Measurements from ENCODE around the gene LRRC46. TPM values are rescaled to one million over a fixed set of nuclear protein-coding genes. Genes with fewer than 3 reads are reported as not detected.

The LRRC46 gene
- total and polyA plus RNA-seq, 10 of the 15 experiments (the other 5 are each of a cell fraction or from before 2014, with no cell fraction given), result 0.15 to 1.8 (median 0.38) TPM; not detected in 1

- Histone ChIP-seq H3K27ac (ENCODE audit: control insufficient read depth, insufficient read depth) (no peak overlapping the region), H3K4me3 (no peak overlapping the region), H3K4me1 (ENCODE audit: control insufficient read depth, insufficient read depth, low read length) (peaks cover 12% of the 10 kb centered on the region), H3K4me2 (ENCODE audit: control insufficient read depth, insufficient read depth) (no peak overlapping the region), H3K9me3 (replicated peaks; ENCODE audit: control insufficient read depth, insufficient read depth, low read length) (no peaks in the 10 kb centered on the region), H3K36me3 (ENCODE audit: control insufficient read depth in 2 of 2, insufficient read depth in 2 of 2, low read length in 1 of 2) (no peaks in the 10 kb centered on the region), H3K27me3 (replicated peaks in 1 of 2; ENCODE audit: control insufficient read depth in 2 of 2, insufficient read depth in 2 of 2, low read length in 1 of 2) (peaks cover 19 to 28% of the 10 kb centered on the region in 2 experiments), H3K9ac (ENCODE audit: control insufficient read depth, insufficient read depth, low read length) (no peak overlapping the region), H2AFZ (ENCODE audit: control insufficient read depth, low read depth, low read length) (no peak overlapping the region), H3K79me2 (ENCODE audit: control insufficient read depth, insufficient read depth, low read length) (no peaks in the 10 kb centered on the region), H4K20me1 (ENCODE audit: control insufficient read depth, insufficient read depth) (no peaks in the 10 kb centered on the region)
- BruUV-seq (replicated peaks), result no TSS peak
- in situ Hi-C loops (cut with MboI), result loop anchor here (10.0 kb wide), 1 partner anchor 777 kb away; the partner anchor contains the start of gene HOXB9
- ATAC-seq (no peak), DNase-seq (ENCODE audit: low read depth, low spot score) (no peak), FAIRE-seq (no peak)
- peak; percentile 15; the same call in 1 of the 2 replicates for TF ChIP-seq RAD21 (IDR thresholded peaks at IDR 0.05; ENCODE audit: insufficient read depth, low read depth, low read length)
- TF ChIP-seq KDM1A (IDR thresholded peaks at IDR 0.05; ENCODE audit: borderline replicate concordance), result no peak
- no peak for TF ChIP-seq MYC (IDR thresholded peaks at IDR 0.05; ENCODE audit: insufficient read depth, insufficient read length, insufficient replicate concordance, low read length, severe bottlenecking)
- TF ChIP-seq CTCF (IDR thresholded peaks at IDR 0.05 in 2 of 3, conservative IDR thresholded peaks at IDR 0.05 in 1 of 3; ENCODE audit: control insufficient read depth in 2 of 3, extremely low read depth in 1 of 3, insufficient read depth in 1 of 3, low read depth in 3 of 3, low read length in 3 of 3), result peak in 2 of 3 experiments; percentile 26 to 28; a peak in 2 of 6 replicates
- TF ChIP-seq RELA (IDR thresholded peaks at IDR 0.05; ENCODE audit: borderline replicate concordance, partially characterized antibody), result no peak
- no peak for TF ChIP-seq WRNIP1 (IDR thresholded peaks at IDR 0.05; ENCODE audit: borderline replicate concordance, low read depth, low read length)
- intact Hi-C loops (cut with micrococcal nuclease; ENCODE audit: unreplicated experiment), result no loop called here
- POLR2A ChIA-PET, result no interaction called here
- 22% methylated on average over 59 of the region's 71 CpGs for WGBS (ENCODE audit: insufficient coverage, insufficient replicate concordance, low lambda C conversion rate, missing lambda C conversion rate)
- RAD21 ChIA-PET (ENCODE audit: unreplicated experiment), result interaction anchor here (1.0 to 2.4 kb wide), 3 partner anchors 42 to 48 kb away, joined by 3 to 6 read pairs (median 3); no protein-coding TSS in a partner anchor
- CTCF ChIA-PET, result interaction anchor here (0.7 to 12.4 kb wide), 8 partner anchors 12 to 170 kb away, joined by 3 to 502 read pairs (median 4); partner anchors contain the start of genes CDK5RAP3 and SP2
- SMC1A ChIA-PET (ENCODE audit: uncharacterized antibody, unreplicated experiment), result interaction anchor here (0.7 to 13.1 kb wide), 4 partner anchors 41 to 123 kb away, joined by 3 to 231 read pairs (median 3); partner anchors contain the start of gene SP2
Measured at GRCh38 chr17:47847341-47848197, 16.1 kb downstream of the LRRC46 start.
